Tibial nerve (tissue), 4 donors: ENCODE results near the gene ROR1. TPM values are rescaled to one million over a fixed set of nuclear protein-coding genes. Genes with fewer than 3 reads are reported as not detected.
A peak's percentile ranks its signal among the peaks of the same experiment; 100 is the strongest.

Experiments
- DNase-seq, 2 donors: peaks; one replicate each; pipeline ENCODE4 v3.0.0-alpha.2; 2019; ENCODE audit warnings: low spot score in 2 of 2
- H3K27ac ChIP-seq, 4 donors: fragments of 200-600 bp; sonication (generic) in 3 of 4; one replicate each; pipeline ENCODE4 v1.5.1; 2017 to 2019; ENCODE audit warnings: mild to moderate bottlenecking in 1 of 4
- H3K27me3 ChIP-seq, 2 donors: fragments of 200-600 bp; sonication (generic) in 1 of 2; one replicate each; pipeline versions ENCODE4 v1.5.1 to v1.6.0; 2017 to 2019
- H3K36me3 ChIP-seq, 3 donors: fragments of 200-600 bp; sonication (generic); one replicate each; pipeline ENCODE4 v1.5.1; 2018 to 2019
- H3K4me1 ChIP-seq, 4 donors: fragments of 200-600 bp; sonication (generic) in 3 of 4; one replicate each; pipeline ENCODE4 v1.5.1; 2017 to 2019
- H3K4me3 ChIP-seq, 4 donors: fragments of 200-600 bp; sonication (generic) in 3 of 4; one replicate each; pipeline ENCODE4 v1.5.1; 2017 to 2019; ENCODE audit warnings: mild to moderate bottlenecking in 1 of 4, moderate library complexity in 1 of 4
- H3K9me3 ChIP-seq, 4 donors: fragments of 200-600 bp; sonication (generic) in 3 of 4; one replicate each; pipeline ENCODE4 v1.5.1; 2017 to 2019
- EP300 ChIP-seq, 2 donors: sonication (generic); formaldehyde crosslinking; IDR thresholded peaks; one replicate each; pipeline ENCODE4 v1.6.1; 2017; ENCODE audit warnings: antibody characterized with exemption in 2 of 2, mild to moderate bottlenecking in 1 of 2
- POLR2A ChIP-seq, 2 donors: fragments of 450-650 bp; IDR thresholded peaks; one replicate each; pipeline ENCODE4 v1.6.1; 2017; ENCODE audit warnings: antibody characterized with exemption in 2 of 2, mild to moderate bottlenecking in 2 of 2, moderate library complexity in 2 of 2
- WGBS, 2 donors: methylation state at CpG; one replicate each; pipeline ENCODE4 v1.1.5; 2018; 5-methylcytosine and 5-hydroxymethylcytosine counted together
- total RNA-seq, 4 donors: library from RNA; depleted of rRNA; stranded (reverse); fragments of >200 nt; gene quantifications; one replicate each; pipeline ENCODE4 v1.1.0, GENCODE V29; 2016
- TF ChIP-seq, protein P1 (sequence below), 5 experiments: fragments of 200-600 bp in 3 of 5; fragments of 450-650 bp in 2 of 5; sonication (generic) in 3 of 5; IDR thresholded peaks; one replicate each; pipeline ENCODE4 v1.5.1; 2016 to 2019; ENCODE audit warnings: antibody characterized with exemption in 5 of 5, mild to moderate bottlenecking in 3 of 5, moderate library complexity in 2 of 5

Gene ROR1
- total RNA-seq, 4 donors from 2014 or later: 10.5 to 47.7 (median 43.7) TPM

DNA sequence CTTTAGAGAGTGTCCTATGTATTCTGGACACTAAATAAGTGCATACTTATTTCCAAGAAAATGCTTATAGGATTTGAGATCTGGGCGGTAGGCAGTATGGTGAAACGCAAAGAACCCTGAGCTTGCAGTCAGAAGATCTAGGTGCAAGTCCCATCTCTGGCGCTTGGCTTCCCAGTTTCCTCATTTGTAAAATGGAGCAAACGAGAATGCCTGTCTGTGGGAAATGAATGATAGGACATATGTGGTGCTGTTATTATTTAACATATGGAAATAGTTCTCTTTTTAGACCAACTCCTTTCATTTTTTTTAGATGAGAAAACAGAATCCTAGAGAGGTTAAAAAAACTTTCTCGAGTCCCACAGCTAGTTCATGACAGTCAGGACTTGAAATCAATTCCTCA is 25.2 kb upstream of the ROR1 start:
- Histone ChIP-seq H3K4me3 (no peak overlapping the region), H3K27ac (no peak overlapping the region)
- WGBS, 2 donors: 86 to 89% methylated on average over 5 of the region's 5 CpGs

DNA sequence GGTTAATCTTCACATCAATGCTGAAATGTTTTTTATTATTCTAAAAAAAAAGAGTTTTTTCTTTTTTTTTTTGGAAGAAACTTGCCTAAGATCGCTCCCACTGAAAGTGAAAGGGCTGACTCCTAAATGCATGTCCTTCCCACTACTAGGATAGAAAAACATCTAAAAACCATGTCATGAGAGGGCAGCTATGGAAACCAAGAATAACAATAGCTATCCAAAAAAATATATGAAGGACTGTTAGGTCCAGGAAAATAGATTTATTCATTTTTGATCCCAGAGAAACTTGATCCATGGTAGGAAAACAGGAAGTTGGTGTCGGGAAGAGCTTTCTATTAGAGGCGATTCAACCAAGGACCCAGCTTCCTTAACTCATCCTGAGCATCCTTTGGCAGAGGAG is 23.1 kb upstream of the ROR1 start:
- 40 to 67% methylated on average over 3 of the region's 3 CpGs for WGBS, 2 donors
- no peaks in the 10 kb centered on the region for H3K4me1 ChIP-seq
- H3K4me3 ChIP-seq: peak overlapping the region in 1 of 4 donors; percentile 4
- no peak overlapping the region for H3K27ac ChIP-seq
- no peak for DNase-seq
- no peaks in the 10 kb centered on the region for H3K9me3 ChIP-seq
- H3K36me3 ChIP-seq: no peaks in the 10 kb centered on the region
- no peaks in the 10 kb centered on the region for H3K27me3 ChIP-seq
- TF ChIP-seq POLR2A (IDR thresholded peaks at IDR 0.05) (no peak), EP300 (IDR thresholded peaks at IDR 0.05) (no peak)
- TF ChIP-seq, protein P1, sequence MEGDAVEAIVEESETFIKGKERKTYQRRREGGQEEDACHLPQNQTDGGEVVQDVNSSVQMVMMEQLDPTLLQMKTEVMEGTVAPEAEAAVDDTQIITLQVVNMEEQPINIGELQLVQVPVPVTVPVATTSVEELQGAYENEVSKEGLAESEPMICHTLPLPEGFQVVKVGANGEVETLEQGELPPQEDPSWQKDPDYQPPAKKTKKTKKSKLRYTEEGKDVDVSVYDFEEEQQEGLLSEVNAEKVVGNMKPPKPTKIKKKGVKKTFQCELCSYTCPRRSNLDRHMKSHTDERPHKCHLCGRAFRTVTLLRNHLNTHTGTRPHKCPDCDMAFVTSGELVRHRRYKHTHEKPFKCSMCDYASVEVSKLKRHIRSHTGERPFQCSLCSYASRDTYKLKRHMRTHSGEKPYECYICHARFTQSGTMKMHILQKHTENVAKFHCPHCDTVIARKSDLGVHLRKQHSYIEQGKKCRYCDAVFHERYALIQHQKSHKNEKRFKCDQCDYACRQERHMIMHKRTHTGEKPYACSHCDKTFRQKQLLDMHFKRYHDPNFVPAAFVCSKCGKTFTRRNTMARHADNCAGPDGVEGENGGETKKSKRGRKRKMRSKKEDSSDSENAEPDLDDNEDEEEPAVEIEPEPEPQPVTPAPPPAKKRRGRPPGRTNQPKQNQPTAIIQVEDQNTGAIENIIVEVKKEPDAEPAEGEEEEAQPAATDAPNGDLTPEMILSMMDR (IDR thresholded peaks at IDR 0.05): no peak

More for the DNA sequence above, 25.2 kb upstream of the ROR1 start:
- H3K4me1 ChIP-seq: no peaks in the 10 kb centered on the region
- H3K36me3 ChIP-seq: no peaks in the 10 kb centered on the region
- H3K9me3 ChIP-seq: no peaks in the 10 kb centered on the region
- TF ChIP-seq EP300 (IDR thresholded peaks at IDR 0.05): no peak
- TF ChIP-seq, protein P1 (IDR thresholded peaks at IDR 0.05): no peak
- TF ChIP-seq POLR2A (IDR thresholded peaks at IDR 0.05): no peak
- no peak for DNase-seq
- H3K27me3 ChIP-seq: no peaks in the 10 kb centered on the region

DNA sequence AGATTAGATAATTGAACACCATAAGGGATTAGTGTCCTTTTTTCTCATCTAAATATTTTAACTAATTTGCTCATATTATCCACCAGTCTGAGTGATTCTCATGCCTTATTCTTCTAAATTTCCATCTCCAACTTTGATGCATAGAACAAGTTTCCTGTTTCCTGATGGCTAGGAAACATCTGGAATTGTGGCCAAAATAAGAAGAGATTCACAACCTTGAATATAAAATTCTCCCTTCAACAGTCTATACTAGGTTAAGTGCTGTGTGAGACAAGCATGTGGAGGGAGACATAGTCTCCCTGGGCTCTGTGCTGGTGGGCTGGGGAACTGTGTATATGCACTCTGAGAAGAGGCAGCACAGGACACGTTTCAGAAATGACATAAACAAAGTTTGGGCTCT is 21.6 kb upstream of the ROR1 start:
- Histone ChIP-seq H3K4me3 (no peak overlapping the region), H3K4me1 (peaks cover 0 to 4% (median 0%) of the 10 kb centered on the region in 4 donors), H3K36me3 (no peaks in the 10 kb centered on the region), H3K9me3 (no peaks in the 10 kb centered on the region), H3K27me3 (no peaks in the 10 kb centered on the region), H3K27ac (no peak overlapping the region)
- WGBS, 2 donors: 44 to 69% methylated on average over 1 of the region's 1 CpG
- DNase-seq: no peak
- no peak for TF ChIP-seq POLR2A (IDR thresholded peaks at IDR 0.05)
- TF ChIP-seq EP300 (IDR thresholded peaks at IDR 0.05): no peak
- TF ChIP-seq, protein P1 (IDR thresholded peaks at IDR 0.05): no peak

DNA sequence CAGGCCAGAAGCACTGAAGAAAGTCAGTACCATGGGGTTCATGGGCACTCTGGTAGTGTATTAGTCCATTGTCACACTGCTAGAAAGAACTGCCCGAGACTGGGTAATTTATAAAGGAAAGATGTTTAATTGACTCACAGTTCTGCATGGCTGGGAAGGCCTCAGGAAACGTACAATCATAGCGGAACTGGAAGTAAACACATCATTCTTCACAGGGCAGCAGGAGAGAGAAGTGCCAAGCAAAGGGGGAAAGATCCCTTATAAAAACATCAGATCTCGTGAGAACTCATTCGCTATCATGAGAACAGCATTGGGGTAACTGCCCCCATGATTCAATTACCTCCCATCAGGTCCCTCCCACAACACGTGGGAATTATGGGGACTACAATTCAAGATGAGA is 20.2 kb upstream of the ROR1 start:
- Histone ChIP-seq H3K4me1 (peaks cover 0 to 4% (median 0%) of the 10 kb centered on the region in 4 donors), H3K4me3 (no peak overlapping the region), H3K36me3 (no peaks in the 10 kb centered on the region), H3K9me3 (no peaks in the 10 kb centered on the region), H3K27me3 (no peaks in the 10 kb centered on the region), H3K27ac (no peak overlapping the region)
- 67% methylated on average over 6 of the region's 6 CpGs for WGBS, 2 donors
- DNase-seq: no peak
- TF ChIP-seq, protein P1 (IDR thresholded peaks at IDR 0.05): no peak
- no peak for TF ChIP-seq EP300 (IDR thresholded peaks at IDR 0.05)
- no peak for TF ChIP-seq POLR2A (IDR thresholded peaks at IDR 0.05)

DNA sequence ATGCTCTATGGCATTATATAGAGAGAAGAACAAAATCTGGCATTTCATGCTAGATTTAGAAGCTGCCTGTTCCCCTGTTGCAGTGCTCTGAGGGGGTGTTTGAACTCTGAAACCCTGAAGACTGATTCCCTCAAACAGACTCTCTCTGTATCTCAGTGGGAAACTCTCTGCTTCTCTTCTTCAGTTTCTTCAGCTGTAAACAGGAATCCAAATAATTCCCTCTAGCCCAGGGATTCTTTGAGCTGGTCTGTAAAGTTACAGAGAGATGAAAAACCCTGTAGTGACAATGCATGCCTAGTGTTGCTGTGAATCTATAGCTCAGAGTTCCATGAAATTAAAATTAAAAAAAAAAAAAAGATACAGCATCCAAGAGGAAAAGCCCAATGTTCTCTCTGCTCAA is 17.0 kb upstream of the ROR1 start:
- H3K4me1 ChIP-seq: peaks cover 0 to 4% (median 0%) of the 10 kb centered on the region in 4 donors
- TF ChIP-seq POLR2A (IDR thresholded peaks at IDR 0.05) (no peak), EP300 (IDR thresholded peaks at IDR 0.05) (no peak)
- TF ChIP-seq, protein P1 (IDR thresholded peaks at IDR 0.05): no peak
- no peak overlapping the region for H3K4me3 ChIP-seq
- DNase-seq: no peak
- no peaks in the 10 kb centered on the region for H3K9me3 ChIP-seq
- H3K36me3 ChIP-seq: no peaks in the 10 kb centered on the region
- H3K27me3 ChIP-seq: no peaks in the 10 kb centered on the region
- H3K27ac ChIP-seq: peak overlapping the region in 1 of 4 donors; percentile 15
